Right lung (tissue), 5 donors: ENCODE measurements around the gene SLC38A6. TPM values are rescaled to one million over a fixed set of nuclear protein-coding genes. Genes with fewer than 3 reads are reported as not detected.
A peak's percentile ranks its signal among the peaks of the same experiment; 100 is the strongest.

Experiments used
- DNase-seq, 2 donors: peaks; one replicate each; pipeline ENCODE4 v3.0.0-alpha.2; 2013
- polyA plus RNA-seq, 5 donors: library from polyadenylated mRNA; unstranded; fragments of 120-200 nt; gene quantifications; one replicate each; pipeline versions ENCODE4 v1.2.1 to v1.2.3, GENCODE V29; 2013; ENCODE audit warnings: inconsistent platforms in 1 of 5, low replicate concordance in 1 of 5; ENCODE audit not compliant: insufficient read length in 5 of 5, insufficient read depth in 1 of 5

SLC38A6 gene
- polyA plus RNA-seq, 5 donors = 18.2 to 37.6 (median 29.4) TPM

GRCh38 chr14:60975551-60975950, 5.5 kb upstream of the SLC38A6 start:
- no peak for DNase-seq

- DNase-seq = no peak
These were observed 3.2 kb upstream of the SLC38A6 start for GRCh38 chr14:60977847-60978246.

GRCh38 chr14:60981633-60982455, 799 bp downstream of the SLC38A6 start:
- DNase-seq = no peak

- no peak for DNase-seq
These were observed 3.2 kb downstream of the SLC38A6 start for GRCh38 chr14:60984196-60984595.

GRCh38 chr14:60986500-60986899, 5.5 kb downstream of the SLC38A6 start:
- no peak for DNase-seq

- DNase-seq = no peak
These were observed 8.6 kb downstream of the SLC38A6 start for GRCh38 chr14:60989599-60989998.

GRCh38 chr14:60998617-60999016, 17.6 kb downstream of the SLC38A6 start:
- no peak for DNase-seq

GRCh38 chr14:60999536-60999935, 18.5 kb downstream of the SLC38A6 start:
- DNase-seq = no peak

GRCh38 chr14:61003571-61003970, 22.5 kb downstream of the SLC38A6 start:
- no peak for DNase-seq

GRCh38 chr14:61019537-61019936, 38.5 kb downstream of the SLC38A6 start:
- DNase-seq = no peak

- peak; percentile 40 to 59 for DNase-seq
These were observed 44.5 kb downstream of the SLC38A6 start for GRCh38 chr14:61025251-61026223.

- no peak for DNase-seq
These were observed 45.5 kb downstream of the SLC38A6 start for GRCh38 chr14:61026526-61026925.

- DNase-seq = no peak
These were observed 50.0 kb downstream of the SLC38A6 start for GRCh38 chr14:61031026-61031425.

GRCh38 chr14:61033054-61033453, 52.0 kb downstream of the SLC38A6 start:
- no peak for DNase-seq

GRCh38 chr14:61033855-61034254, 52.8 kb downstream of the SLC38A6 start:
- DNase-seq = no peak

- no peak for DNase-seq
These were observed 53.5 kb downstream of the SLC38A6 start for GRCh38 chr14:61034416-61035120.

GRCh38 chr14:61037215-61037614, 56.2 kb downstream of the SLC38A6 start:
- no peak for DNase-seq

- no peak for DNase-seq
These were observed 60.7 kb downstream of the SLC38A6 start for GRCh38 chr14:61041704-61042103.

- DNase-seq = no peak
These were observed 61.2 kb downstream of the SLC38A6 start for GRCh38 chr14:61042220-61042619.

- DNase-seq = no peak
These were observed 62.5 kb downstream of the SLC38A6 start for GRCh38 chr14:61043506-61043905.

GRCh38 chr14:61047021-61047420, 66.0 kb downstream of the SLC38A6 start:
- DNase-seq = no peak

GRCh38 chr14:61048640-61049039, 67.6 kb downstream of the SLC38A6 start:
- DNase-seq = no peak
